H9 (cell line): ENCODE measurements around the gene KCNJ16. TPM values are rescaled to one million over a fixed set of nuclear protein-coding genes. Genes with fewer than 3 reads are reported as not detected.

Source experiments
- DNase-seq: peaks from one replicate; pipeline ENCODE4 v3.0.0-alpha.2; 2017
- H2AFZ ChIP-seq: one replicate; pipeline ENCODE4 v1.6.1; 2013; ENCODE audit warnings: mild to moderate bottlenecking, low read length, control low read depth, moderate library complexity
- H2AK5ac ChIP-seq: 2 replicates; pipeline ENCODE4 v1.6.1; 2013; ENCODE audit warnings: low read length, control low read depth, mixed read lengths; ENCODE audit not compliant: insufficient read length
- H2BK120ac ChIP-seq: one replicate; pipeline ENCODE4 v1.6.1; 2013; ENCODE audit warnings: low read depth, mild to moderate bottlenecking, low read length, control low read depth, inconsistent platforms; ENCODE audit not compliant: poor library complexity, severe bottlenecking
- H2BK12ac ChIP-seq: 2 replicates; pipeline ENCODE4 v1.6.1; 2013; ENCODE audit warnings: low read length, control low read depth, mixed read lengths, low read depth; ENCODE audit not compliant: insufficient read length
- H2BK15ac ChIP-seq: 2 replicates; pipeline ENCODE4 v1.6.1; 2013; ENCODE audit warnings: low read depth, low read length, control low read depth
- H2BK20ac ChIP-seq: one replicate; pipeline ENCODE4 v1.6.1; 2013; ENCODE audit warnings: low read depth, mild to moderate bottlenecking, low read length, control low read depth, inconsistent platforms; ENCODE audit not compliant: poor library complexity, severe bottlenecking
- H2BK5ac ChIP-seq: 2 replicates; pipeline ENCODE4 v1.6.1; 2013; ENCODE audit warnings: low read length, control low read depth, mixed read lengths; ENCODE audit not compliant: insufficient read length
- H3K14ac ChIP-seq: 2 replicates; pipeline ENCODE4 v1.6.1; 2013; ENCODE audit warnings: low read length, control low read depth; ENCODE audit not compliant: insufficient read depth
- H3K18ac ChIP-seq: 2 replicates; pipeline ENCODE4 v1.6.1; 2013; ENCODE audit warnings: low read depth, mild to moderate bottlenecking, mixed read lengths, low read length, control low read depth; ENCODE audit not compliant: insufficient read length
- H3K23ac ChIP-seq: 2 replicates; pipeline ENCODE4 v1.6.1; 2013; ENCODE audit warnings: low read length, control low read depth, mixed read lengths, low read depth; ENCODE audit not compliant: insufficient read length
- H3K23me2 ChIP-seq: 2 replicates; pipeline ENCODE4 v1.6.1; 2013; ENCODE audit warnings: low read depth, mild to moderate bottlenecking, mixed read lengths, low read length, control low read depth; ENCODE audit not compliant: insufficient read length, poor library complexity, severe bottlenecking
- H3K27ac ChIP-seq: 2 replicates; pipeline ENCODE4 v1.5.1; 2013; ENCODE audit warnings: low read length, control low read depth, mixed read lengths, low read depth; ENCODE audit not compliant: insufficient read length
- H3K27me3 ChIP-seq: 2 replicates; pipeline ENCODE4 v1.6.1; 2013; ENCODE audit warnings: low read length, control low read depth, inconsistent platforms; ENCODE audit not compliant: insufficient read depth
- H3K4ac ChIP-seq: 2 replicates; pipeline ENCODE4 v1.6.1; 2013; ENCODE audit warnings: low read depth, mild to moderate bottlenecking, control low read depth, inconsistent platforms, low read length, moderate library complexity
- H3K4me1 ChIP-seq: 2 replicates; pipeline ENCODE4 v1.6.1; 2013; ENCODE audit warnings: low read length, control low read depth, inconsistent platforms; ENCODE audit not compliant: insufficient read depth
- H3K4me2 ChIP-seq: 2 replicates; pipeline ENCODE4 v1.6.1; 2013; ENCODE audit warnings: low read length, control low read depth, mixed read lengths; ENCODE audit not compliant: insufficient read length, insufficient read depth
- H3K56ac ChIP-seq: 2 replicates; pipeline ENCODE4 v1.6.1; 2013; ENCODE audit warnings: low read depth, mild to moderate bottlenecking, mixed read lengths, low read length, control low read depth; ENCODE audit not compliant: insufficient read length
- H3K79me1 ChIP-seq: 2 replicates; pipeline ENCODE4 v1.6.1; 2013; ENCODE audit warnings: low read depth, mild to moderate bottlenecking, moderate library complexity, low read length, control low read depth, inconsistent platforms; ENCODE audit not compliant: insufficient read depth, poor library complexity, severe bottlenecking
- H3K79me2 ChIP-seq: 2 replicates; pipeline ENCODE4 v1.6.1; 2013; ENCODE audit warnings: low read length, control low read depth, inconsistent platforms; ENCODE audit not compliant: insufficient read depth
- H3K9ac ChIP-seq: 2 replicates; pipeline ENCODE4 v1.6.1; 2013; ENCODE audit warnings: low read length, control low read depth, mixed read lengths; ENCODE audit not compliant: insufficient read length; ENCODE audit errors: extremely low read depth
- H3K9me3 ChIP-seq: one replicate; pipeline ENCODE4 v1.6.1; 2013; ENCODE audit warnings: low read depth, low read length, inconsistent platforms; ENCODE audit not compliant: control insufficient read depth
- H3T11ph ChIP-seq: one replicate; pipeline ENCODE4 v1.6.1; 2013; ENCODE audit warnings: mild to moderate bottlenecking, low read length, control low read depth, inconsistent platforms
- H4K20me1 ChIP-seq: one replicate; pipeline ENCODE4 v1.6.1; 2013; ENCODE audit not compliant: control insufficient read depth, insufficient read length, insufficient read depth
- H4K5ac ChIP-seq: 2 replicates; pipeline ENCODE4 v1.6.1; 2013; ENCODE audit warnings: low read depth, mild to moderate bottlenecking, mixed read lengths, low read length, control low read depth; ENCODE audit not compliant: insufficient read length
- H4K8ac ChIP-seq: replicated peaks from 2 replicates; pipeline ENCODE4 v1.6.1; 2013; ENCODE audit warnings: low read length, control low read depth, mixed read lengths, low read depth; ENCODE audit not compliant: insufficient read length
- H4K91ac ChIP-seq: 2 replicates; pipeline ENCODE4 v1.6.1; 2013; ENCODE audit warnings: low read depth, mild to moderate bottlenecking, moderate library complexity, mixed read lengths, low read length, control low read depth; ENCODE audit not compliant: insufficient read length
- H3K27ac Mint-ChIP-seq, 3 experiments: 2 replicates in 2 of 3; 3 replicates in 1 of 3; pipeline ENCODE4 v1.8.0; 2020 to 2021; ENCODE audit warnings: mixed read lengths in 3 of 3, mild to moderate bottlenecking in 1 of 3, moderate library complexity in 1 of 3
- H3K27me3 Mint-ChIP-seq: 2 replicates; pipeline ENCODE4 v1.8.0; 2021; ENCODE audit warnings: low read depth, mild to moderate bottlenecking, moderate library complexity, mixed read lengths
- H3K36me3 Mint-ChIP-seq, 3 experiments: 2 replicates in 2 of 3; 3 replicates in 1 of 3; pipeline ENCODE4 v1.8.0; 2020 to 2021; ENCODE audit warnings: low read depth in 3 of 3, mixed read lengths in 3 of 3; ENCODE audit not compliant: insufficient read depth in 1 of 3
- H3K4me1 Mint-ChIP-seq, 2 experiments: 2 replicates each; pipeline ENCODE4 v1.8.0; 2020; ENCODE audit warnings: mixed read lengths in 2 of 2
- H3K4me3 Mint-ChIP-seq, 2 experiments: 2 replicates in 1 of 2; 3 replicates in 1 of 2; pipeline ENCODE4 v1.8.0; 2020 to 2021; ENCODE audit warnings: mild to moderate bottlenecking in 2 of 2, mixed read lengths in 2 of 2, moderate library complexity in 1 of 2
- H3K9me3 Mint-ChIP-seq, 2 experiments: 2 replicates in 1 of 2; 3 replicates in 1 of 2; pipeline ENCODE4 v1.8.0; 2020; ENCODE audit warnings: mild to moderate bottlenecking in 2 of 2, mixed read lengths in 2 of 2, moderate library complexity in 1 of 2
- total RNA-seq: library from RNA; stranded (reverse); gene quantifications from 2 replicates; pipeline ENCODE4 v1.2.1, GENCODE V29; 2021
- TF ChIP-seq, protein P1 (sequence below): fragments of 200-600 bp; sonication (generic); conservative IDR thresholded peaks from 3 replicates; pipeline ENCODE4 v1.8.0; 2021; ENCODE audit warnings: antibody characterized with exemption, mild to moderate bottlenecking

Gene KCNJ16
- total RNA-seq, 1 experiment from 2014 or later, result not detected

- H3K9me3 ChIP-seq, result no peaks in the 10 kb centered on the region
- Mint-ChIP-seq H3K36me3 (no peaks in the 10 kb centered on the region; a peak in 2 of 7 replicates), H3K4me1 (peaks cover 2 to 3% of the 10 kb centered on the region in 2 experiments; a peak in 3 of 4 replicates), H3K9me3 (no peaks in the 10 kb centered on the region; a peak in 2 of 5 replicates), H3K27ac (no peak overlapping the region), H3K4me3 (no peak overlapping the region), H3K27me3 (no peaks in the 10 kb centered on the region)
- no peak overlapping the region for H3K9ac ChIP-seq
- no peaks in the 10 kb centered on the region for H3K79me2 ChIP-seq
- H2BK5ac ChIP-seq, result no peak overlapping the region
- H2BK15ac ChIP-seq, result no peak overlapping the region
- H3K4ac ChIP-seq, result no peak overlapping the region
- no peak overlapping the region for H4K8ac ChIP-seq
- H2BK12ac ChIP-seq, result no peak overlapping the region
- H3K18ac ChIP-seq, result no peak overlapping the region
- no peak overlapping the region for H4K91ac ChIP-seq
- no peak overlapping the region for H3T11ph ChIP-seq
- no peak overlapping the region for H3K27ac ChIP-seq
- H2AK5ac ChIP-seq, result no peak overlapping the region
- H2BK20ac ChIP-seq, result no peak overlapping the region
- H3K4me2 ChIP-seq, result no peak overlapping the region
- H4K20me1 ChIP-seq, result no peaks in the 10 kb centered on the region
- no peaks in the 10 kb centered on the region for H3K23me2 ChIP-seq
- H2AFZ ChIP-seq, result no peak overlapping the region
- TF ChIP-seq, protein P1, sequence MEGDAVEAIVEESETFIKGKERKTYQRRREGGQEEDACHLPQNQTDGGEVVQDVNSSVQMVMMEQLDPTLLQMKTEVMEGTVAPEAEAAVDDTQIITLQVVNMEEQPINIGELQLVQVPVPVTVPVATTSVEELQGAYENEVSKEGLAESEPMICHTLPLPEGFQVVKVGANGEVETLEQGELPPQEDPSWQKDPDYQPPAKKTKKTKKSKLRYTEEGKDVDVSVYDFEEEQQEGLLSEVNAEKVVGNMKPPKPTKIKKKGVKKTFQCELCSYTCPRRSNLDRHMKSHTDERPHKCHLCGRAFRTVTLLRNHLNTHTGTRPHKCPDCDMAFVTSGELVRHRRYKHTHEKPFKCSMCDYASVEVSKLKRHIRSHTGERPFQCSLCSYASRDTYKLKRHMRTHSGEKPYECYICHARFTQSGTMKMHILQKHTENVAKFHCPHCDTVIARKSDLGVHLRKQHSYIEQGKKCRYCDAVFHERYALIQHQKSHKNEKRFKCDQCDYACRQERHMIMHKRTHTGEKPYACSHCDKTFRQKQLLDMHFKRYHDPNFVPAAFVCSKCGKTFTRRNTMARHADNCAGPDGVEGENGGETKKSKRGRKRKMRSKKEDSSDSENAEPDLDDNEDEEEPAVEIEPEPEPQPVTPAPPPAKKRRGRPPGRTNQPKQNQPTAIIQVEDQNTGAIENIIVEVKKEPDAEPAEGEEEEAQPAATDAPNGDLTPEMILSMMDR, result no peak
- no peak overlapping the region for H4K5ac ChIP-seq
- no peak overlapping the region for H3K14ac ChIP-seq
- H3K79me1 ChIP-seq, result no peaks in the 10 kb centered on the region
- H3K23ac ChIP-seq, result no peak overlapping the region
- no peak for DNase-seq
- H3K27me3 ChIP-seq, result no peaks in the 10 kb centered on the region
- H3K56ac ChIP-seq, result no peak overlapping the region
- H2BK120ac ChIP-seq, result no peak overlapping the region
- no peaks in the 10 kb centered on the region for H3K4me1 ChIP-seq
Measured at GRCh38 chr17:70028397-70028796, 46.6 kb upstream of the KCNJ16 start.
